Amniotic epithelial cell (primary cell): ENCODE measurements around the gene CEP112.
"Not testable (repeated sequence)": the region's sequence is repeated elsewhere in the genome, so short reads cannot be mapped to it uniquely, and the experiment has no call there.

ENCODE experiments used
- DNase-seq: peaks from one replicate; pipeline ENCODE4 v3.0.0-alpha.2; 2010; ENCODE audit warnings: low read depth

CEP112 gene

GRCh38 chr17:65772989-65773388 lies 418.9 kb downstream of the CEP112 start:
- DNase-seq = no peak

GRCh38 chr17:65771704-65772103 lies 420.2 kb downstream of the CEP112 start:
- no peak for DNase-seq

- DNase-seq = no peak
Observed at GRCh38 chr17:65763786-65764185, 428.1 kb downstream of the CEP112 start.

- DNase-seq = no peak
Observed at GRCh38 chr17:65762973-65763372, 429.0 kb downstream of the CEP112 start.

- DNase-seq = no peak
Observed at GRCh38 chr17:65759532-65759931, 432.4 kb downstream of the CEP112 start.

- DNase-seq = peak; percentile 36
Observed at GRCh38 chr17:65756760-65757159, 435.2 kb downstream of the CEP112 start.

- no peak for DNase-seq
Observed at GRCh38 chr17:65755799-65756198, 436.1 kb downstream of the CEP112 start.

- DNase-seq = no peak
Observed at GRCh38 chr17:65754630-65755029, 437.3 kb downstream of the CEP112 start.

GRCh38 chr17:65754081-65754480 lies 437.9 kb downstream of the CEP112 start:
- DNase-seq = no peak

GRCh38 chr17:65753348-65753747 lies 438.6 kb downstream of the CEP112 start:
- no peak for DNase-seq

- DNase-seq = no peak
Observed at GRCh38 chr17:65751263-65751662, 440.7 kb downstream of the CEP112 start.

- peak; percentile 97 for DNase-seq
Observed at GRCh38 chr17:65750631-65751115, 441.3 kb downstream of the CEP112 start.

- DNase-seq = no peak
Observed at GRCh38 chr17:65750166-65750565, 441.8 kb downstream of the CEP112 start.

GRCh38 chr17:65749479-65749878 lies 442.5 kb downstream of the CEP112 start:
- peak; percentile 83 for DNase-seq

GRCh38 chr17:65745241-65745640 lies 446.7 kb downstream of the CEP112 start:
- DNase-seq = no peak

GRCh38 chr17:65743308-65743655 lies 448.7 kb downstream of the CEP112 start:
- DNase-seq = peak; percentile 31

- DNase-seq = peak; percentile 51
Observed at GRCh38 chr17:65742403-65743307, 449.3 kb downstream of the CEP112 start.

GRCh38 chr17:65741710-65742109 lies 450.2 kb downstream of the CEP112 start:
- DNase-seq = no peak

GRCh38 chr17:65739034-65739433 lies 452.9 kb downstream of the CEP112 start:
- no peak for DNase-seq

GRCh38 chr17:65737451-65737850 lies 454.5 kb downstream of the CEP112 start:
- no peak for DNase-seq

- DNase-seq = no peak
Observed at GRCh38 chr17:65733314-65733713, 458.6 kb downstream of the CEP112 start.

- DNase-seq = not testable (repeated sequence)
Observed at GRCh38 chr17:65732667-65733066, 459.3 kb downstream of the CEP112 start.

- peak; percentile 64 for DNase-seq
Observed at GRCh38 chr17:65730711-65731169, 461.2 kb downstream of the CEP112 start.

GRCh38 chr17:65729207-65729606 lies 462.7 kb downstream of the CEP112 start:
- no peak for DNase-seq
